ENCODE measurements around the gene CAV2.
"Not testable (repeated sequence)": the region's sequence is repeated elsewhere in the genome, so short reads cannot be mapped to it uniquely, and the experiment has no call there.

Gene CAV2, protein sequence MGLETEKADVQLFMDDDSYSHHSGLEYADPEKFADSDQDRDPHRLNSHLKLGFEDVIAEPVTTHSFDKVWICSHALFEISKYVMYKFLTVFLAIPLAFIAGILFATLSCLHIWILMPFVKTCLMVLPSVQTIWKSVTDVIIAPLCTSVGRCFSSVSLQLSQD

GRCh38 chr7:116499168-116500077 lies at the start of gene CAV2:
CAV2 (plus strand) TSS chr7:116499738; CDS start chr7:116499782, 44 bp downstream.
- peak; percentile 30 for DNase-seq

GRCh38 chr7:116449950-116450349 lies 49.6 kb upstream of the CAV2 start:
- no peak for DNase-seq

- no peak for DNase-seq
Observed at GRCh38 chr7:116451957-116452729, 47.4 kb upstream of the CAV2 start.

DNA sequence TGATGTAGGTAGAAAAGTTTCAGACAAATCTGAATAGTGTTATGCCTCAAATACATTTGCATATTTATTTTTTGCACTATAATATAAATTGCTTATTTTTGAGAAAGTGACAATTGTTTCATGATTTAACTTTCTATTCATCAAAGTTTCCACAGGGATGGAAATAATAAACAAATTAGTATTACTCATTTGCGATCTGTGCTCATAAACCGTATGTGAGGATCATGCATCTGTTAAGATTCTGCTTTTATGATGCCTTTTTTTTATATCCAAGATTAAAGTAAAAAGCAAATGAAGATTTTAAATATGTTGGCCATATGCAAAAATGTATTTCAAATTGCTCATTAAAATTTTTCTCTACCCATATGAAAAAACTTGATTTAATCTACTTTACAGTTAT lies 45.2 kb upstream of the CAV2 start:
- no peak for DNase-seq

- no peak for DNase-seq
Observed at GRCh38 chr7:116455009-116455408, 44.5 kb upstream of the CAV2 start.

GRCh38 chr7:116455499-116455898 lies 44.0 kb upstream of the CAV2 start:
- no peak for DNase-seq

DNA sequence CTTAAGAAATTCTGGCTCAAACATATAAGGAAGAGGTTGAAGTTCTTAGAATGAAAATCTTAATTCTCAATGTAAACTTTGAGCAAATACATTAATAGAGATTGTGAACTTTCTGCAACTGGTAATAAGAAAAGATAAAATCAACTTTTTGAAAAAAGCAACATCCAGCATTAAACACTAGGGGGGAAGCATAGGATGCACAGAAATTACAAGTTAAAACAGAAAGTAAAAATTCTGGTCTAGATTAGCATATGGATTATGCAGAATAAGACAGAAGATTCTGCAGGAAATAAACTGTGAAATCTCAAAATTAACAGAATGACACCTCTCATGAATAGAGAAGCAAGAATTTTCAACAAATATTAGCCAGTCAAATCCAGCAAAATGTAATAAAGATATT lies 38.0 kb upstream of the CAV2 start:
- no peak for DNase-seq

GRCh38 chr7:116463956-116464355 lies 35.6 kb upstream of the CAV2 start:
- no peak for DNase-seq

DNA sequence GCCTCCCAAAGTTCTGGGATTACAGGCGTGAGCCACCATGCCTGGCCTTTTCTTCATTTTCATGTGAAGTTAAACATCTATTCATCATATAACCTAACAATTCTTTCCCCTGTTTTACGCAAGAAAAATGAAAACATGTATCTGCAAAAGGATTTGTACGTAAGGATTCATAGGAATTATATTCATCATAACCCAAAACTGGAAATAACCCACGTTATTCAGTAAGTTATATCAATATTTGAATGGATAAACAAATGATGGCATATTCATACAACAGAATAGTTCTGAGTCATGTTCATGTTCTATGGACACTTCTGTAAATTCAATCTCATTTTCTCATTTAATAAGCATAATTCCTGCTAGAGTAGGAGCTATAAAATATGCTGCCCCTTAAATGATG lies 35.2 kb upstream of the CAV2 start:
- DNase-seq: no peak

DNA sequence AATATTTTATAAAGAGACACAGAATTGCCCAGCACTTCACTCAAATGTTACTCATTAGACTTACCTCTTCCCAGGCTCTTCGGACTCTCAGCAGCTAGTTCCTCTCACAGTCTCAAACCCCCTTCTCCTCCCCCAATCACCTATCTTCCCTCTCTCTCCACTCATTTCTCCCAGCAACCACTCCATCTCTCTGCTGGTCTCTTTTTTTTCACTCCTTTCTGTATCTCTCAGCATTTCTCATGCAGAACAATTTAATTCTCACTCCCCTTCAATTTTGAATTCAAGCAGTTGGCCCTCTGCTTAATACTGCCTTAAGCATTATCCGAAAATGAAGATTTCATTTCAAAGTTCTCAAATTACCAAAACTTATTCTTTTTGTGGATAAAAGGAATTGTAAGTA lies 34.4 kb upstream of the CAV2 start:
- no peak for DNase-seq

GRCh38 chr7:116468534-116468933 lies 31.0 kb upstream of the CAV2 start:
- no peak for DNase-seq

GRCh38 chr7:116477625-116478024 lies 21.9 kb upstream of the CAV2 start:
- no peak for DNase-seq

DNA sequence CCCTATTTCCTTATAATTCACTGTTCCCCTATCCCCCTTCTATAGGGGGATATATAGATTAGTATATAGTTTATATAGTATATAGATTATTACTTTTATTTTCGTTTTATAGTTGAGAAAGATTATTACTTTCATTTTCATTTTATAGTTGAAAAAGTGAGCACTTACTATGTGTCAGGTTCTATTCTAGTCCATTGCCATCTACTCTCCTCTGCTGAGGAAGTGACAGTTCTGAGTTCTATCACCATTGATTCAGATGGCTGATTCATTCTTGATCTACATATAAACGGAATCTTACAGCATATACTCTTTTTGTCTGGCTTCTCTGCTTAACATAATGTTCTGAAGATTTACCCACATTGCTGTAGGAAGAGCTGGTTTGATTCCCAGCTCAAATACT lies 20.7 kb upstream of the CAV2 start:
- DNase-seq: no peak

DNA sequence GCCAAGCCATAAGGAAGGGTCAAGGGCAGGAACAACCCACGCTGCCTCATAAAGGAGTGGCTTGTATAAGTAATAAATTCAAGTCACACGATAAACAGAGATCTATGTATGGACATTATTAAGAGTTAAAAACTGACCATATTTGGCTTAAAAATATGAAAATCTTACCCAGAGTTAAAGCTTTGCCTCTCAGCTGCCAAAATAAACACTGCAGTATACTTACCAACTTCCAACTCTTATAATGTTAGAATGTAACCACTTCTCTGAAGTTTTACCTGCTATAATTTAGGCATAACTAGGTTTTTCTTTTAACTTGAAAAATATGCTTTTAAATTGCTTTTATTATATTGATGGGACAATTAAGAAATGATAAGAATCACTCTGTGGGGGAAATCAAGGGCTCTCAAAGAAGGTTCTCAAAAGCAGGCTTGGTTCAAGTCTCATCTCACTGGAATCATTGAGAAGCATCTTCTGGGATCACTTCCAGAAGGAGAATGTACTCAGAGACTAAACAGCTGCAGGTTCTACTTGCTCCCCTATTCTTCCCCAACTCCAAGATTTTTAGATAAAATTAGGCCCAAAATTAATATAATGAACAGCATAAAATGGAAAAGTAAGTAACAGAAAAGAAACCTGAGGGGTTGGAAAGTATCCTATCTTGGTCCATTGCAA lies 16.1 kb upstream of the CAV2 start:
- no peak for DNase-seq

DNA sequence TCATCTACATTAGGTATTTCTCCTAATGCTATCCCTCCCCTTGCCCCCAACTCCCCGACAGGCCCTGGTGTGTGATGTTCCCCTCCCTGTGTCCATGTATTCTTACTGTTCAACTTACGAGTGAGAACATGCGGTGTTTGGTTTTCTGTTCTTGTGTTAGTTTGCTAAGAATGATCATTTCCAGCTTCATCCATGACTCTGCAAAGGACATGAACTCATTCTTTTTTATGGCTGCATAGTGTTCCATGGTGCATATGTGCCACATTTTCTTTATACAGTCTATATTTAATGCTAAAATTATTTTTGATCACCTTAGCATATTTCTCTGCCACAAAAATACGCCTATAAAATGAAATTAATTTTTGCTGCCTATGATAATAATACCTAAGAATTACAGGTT lies 15.1 kb upstream of the CAV2 start:
- DNase-seq: not testable (repeated sequence)

- no peak for DNase-seq
Observed at GRCh38 chr7:116487907-116488521, 11.5 kb upstream of the CAV2 start.

GRCh38 chr7:116490351-116490750 lies 9.2 kb upstream of the CAV2 start:
- DNase-seq: no peak

- no peak for DNase-seq
Observed at GRCh38 chr7:116491887-116492653, 7.5 kb upstream of the CAV2 start.

DNA sequence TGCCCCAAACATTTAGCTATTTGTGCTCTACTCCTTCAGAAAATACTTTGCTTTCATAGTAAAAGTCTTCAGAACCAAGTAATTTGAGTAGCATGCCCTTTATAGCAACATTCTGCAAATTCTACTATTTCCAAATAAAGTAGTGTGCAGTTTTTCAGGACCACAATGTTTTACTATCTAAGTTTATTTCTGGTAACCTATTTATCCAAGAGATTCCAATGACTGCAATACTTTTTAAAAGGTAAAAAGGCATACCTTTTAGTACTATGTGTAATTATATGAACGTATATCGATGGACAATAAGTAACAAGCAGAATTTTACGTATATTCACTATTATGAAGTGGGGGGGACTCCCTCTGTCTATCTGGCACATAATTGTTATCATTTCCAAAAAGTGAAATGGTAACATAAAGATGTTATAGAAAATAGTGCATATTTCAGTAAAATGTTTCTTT lies 6.9 kb upstream of the CAV2 start:
- no peak for DNase-seq

- no peak for DNase-seq
Observed at GRCh38 chr7:116493449-116493848, 6.1 kb upstream of the CAV2 start.

DNA sequence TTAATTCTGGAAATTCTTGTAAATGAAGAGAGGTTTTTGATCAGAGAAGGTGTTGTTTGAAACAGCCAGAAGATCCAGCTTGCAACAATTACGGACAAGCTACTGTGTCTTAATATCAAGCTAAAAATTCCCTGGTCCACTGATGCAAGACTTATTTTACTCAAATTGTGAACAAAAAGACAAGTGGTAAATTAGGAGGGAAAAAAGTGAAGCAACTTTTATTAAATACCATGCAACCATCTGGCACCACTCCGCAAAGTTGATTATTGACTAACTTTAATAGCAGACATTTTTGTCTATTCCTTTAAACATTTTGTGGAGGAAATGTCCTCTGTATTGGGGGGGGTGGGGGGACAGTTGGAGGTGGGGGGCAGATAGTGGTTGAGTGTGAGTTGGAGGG lies 5.1 kb upstream of the CAV2 start:
- no peak for DNase-seq

DNA sequence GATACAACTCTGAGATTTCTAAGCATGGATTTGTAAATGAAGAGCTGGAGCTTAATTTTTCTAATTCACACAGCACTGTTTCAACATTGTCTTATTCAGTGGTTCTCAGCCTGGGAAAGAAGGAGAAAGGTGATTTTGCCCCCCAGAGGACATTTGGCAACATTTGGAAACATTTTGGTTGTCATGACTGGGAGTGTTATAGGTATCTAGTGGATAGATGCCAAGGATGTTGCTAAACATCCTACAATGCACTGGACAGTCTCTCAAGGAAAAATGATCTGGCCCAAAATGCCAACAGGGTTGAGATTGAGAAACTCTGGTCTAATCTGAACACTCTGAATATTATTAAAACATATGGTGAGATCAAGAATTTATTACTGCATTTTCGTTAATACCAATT lies 3.8 kb upstream of the CAV2 start:
- DNase-seq: no peak

Measured in stimulated activated CD4-positive, alpha-beta T cell treated with anti-CD3 and anti-CD28 coated beads, Interleukin-15, amount 100 ng/mL, for 24 hours (primary cell).